ENCODE data around the gene DUSP8.

The DUSP8 gene

DNA sequence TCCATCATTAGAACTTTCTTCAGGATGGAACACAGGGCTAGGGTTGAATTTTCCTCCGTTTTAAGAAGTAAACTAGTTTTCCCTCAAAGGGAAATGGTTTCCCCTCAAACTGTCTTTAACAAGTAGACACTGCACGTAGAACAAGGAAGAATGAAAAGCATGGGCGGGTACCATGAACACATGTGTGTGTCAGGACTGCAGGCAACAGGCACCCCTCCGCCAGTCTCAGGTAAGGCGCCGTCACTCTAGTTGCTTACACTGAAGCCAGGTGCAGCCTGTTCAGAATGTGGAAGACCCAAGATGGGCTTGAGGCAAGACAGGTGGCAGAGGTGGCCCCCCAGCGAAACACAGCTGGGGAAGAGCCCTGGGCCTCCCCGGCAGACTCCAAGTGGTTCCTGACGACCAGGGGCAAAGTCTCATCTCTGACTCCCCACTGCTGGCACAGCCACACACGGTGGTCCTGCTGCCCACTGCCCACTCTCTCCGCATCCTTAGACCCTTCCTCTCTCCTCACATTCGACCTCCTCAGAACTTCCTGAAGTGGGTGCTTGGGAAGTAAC is 60.1 kb downstream of the DUSP8 start:
- TF ChIP-seq GATA3 (IDR thresholded peaks at IDR 0.05; ENCODE audit: low read depth, low read length) (no peak), GATA2 (IDR thresholded peaks at IDR 0.05; ENCODE audit: low read depth, low read length) (no peak)

DNA sequence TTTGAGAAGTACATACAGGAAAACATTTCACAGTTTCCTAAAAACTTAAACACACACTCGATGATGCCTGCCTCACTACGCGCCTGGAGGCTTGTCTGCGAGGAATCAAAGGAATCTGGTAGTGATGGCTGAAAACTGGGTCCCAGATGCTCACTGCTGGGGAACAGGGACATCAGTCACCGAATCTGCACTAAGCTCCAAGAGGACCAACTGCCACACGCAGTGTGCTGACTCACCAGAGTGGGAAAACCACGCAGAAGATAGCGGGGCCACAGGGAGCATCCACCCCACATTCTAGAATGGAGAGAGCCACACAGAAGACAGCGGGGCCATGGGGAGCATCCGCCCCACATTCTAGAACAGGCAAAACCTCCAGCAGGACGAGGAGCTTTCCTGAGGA is 61.1 kb downstream of the DUSP8 start:
- no peak for TF ChIP-seq GATA3 (IDR thresholded peaks at IDR 0.05; ENCODE audit: low read depth, low read length)
- no peak for TF ChIP-seq GATA2 (IDR thresholded peaks at IDR 0.05; ENCODE audit: low read depth, low read length)

DNA sequence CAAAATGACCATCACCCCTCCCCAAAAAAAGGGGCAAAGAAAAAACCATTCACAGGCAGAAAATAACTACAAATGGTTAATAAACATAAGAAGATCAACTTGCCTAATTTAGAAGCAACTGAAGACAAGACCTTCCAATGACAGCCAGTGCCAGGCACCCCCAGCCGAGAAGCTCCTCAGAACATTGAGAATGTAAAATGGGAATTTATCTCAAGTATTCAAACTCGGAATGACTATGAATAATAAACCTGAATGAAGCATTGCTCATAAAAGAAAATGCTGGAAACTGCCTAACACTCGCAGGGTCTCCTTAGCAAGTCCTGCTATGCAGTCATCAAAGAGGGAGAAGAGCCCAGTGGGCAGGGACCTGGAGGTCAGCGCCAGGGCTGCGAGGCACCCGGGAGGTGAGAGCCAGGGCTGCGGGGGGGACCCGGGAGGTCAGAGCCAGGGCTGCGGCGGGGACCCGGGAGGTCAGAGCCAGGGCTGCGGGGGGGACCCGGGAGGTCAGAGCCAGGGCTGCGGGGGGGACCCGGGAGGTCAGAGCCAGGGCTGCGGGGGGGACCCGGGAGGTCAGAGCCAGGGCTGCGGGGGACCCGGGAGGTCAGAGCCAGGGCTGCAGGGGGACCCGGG is 62.3 kb downstream of the DUSP8 start:
- TF ChIP-seq GATA2 (IDR thresholded peaks at IDR 0.05; ENCODE audit: low read depth, low read length), result no peak
- no peak for TF ChIP-seq GATA3 (IDR thresholded peaks at IDR 0.05; ENCODE audit: low read depth, low read length)

DNA sequence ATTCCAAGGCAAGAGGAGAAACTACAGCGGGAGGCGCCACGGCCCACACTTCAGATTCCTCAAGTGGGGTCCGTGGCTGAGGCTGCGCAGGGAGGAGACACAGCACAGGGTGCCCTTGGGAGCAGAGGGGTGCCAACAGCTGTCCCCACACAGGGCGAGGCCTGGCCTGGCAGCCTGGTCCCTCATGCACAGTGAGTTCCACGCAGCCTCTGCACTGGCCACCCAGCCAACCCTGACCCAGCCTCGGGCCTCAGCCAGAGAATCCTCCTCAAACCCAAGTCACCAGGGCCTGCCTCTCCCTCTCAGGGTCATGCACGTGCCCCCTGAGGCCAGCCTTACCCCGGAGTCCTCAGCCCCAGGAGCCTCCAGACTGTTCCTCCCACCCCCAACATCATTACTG is 63.1 kb downstream of the DUSP8 start:
- TF ChIP-seq GATA3 (IDR thresholded peaks at IDR 0.05; ENCODE audit: low read depth, low read length), result no peak
- TF ChIP-seq GATA2 (IDR thresholded peaks at IDR 0.05; ENCODE audit: low read depth, low read length), result no peak

DNA sequence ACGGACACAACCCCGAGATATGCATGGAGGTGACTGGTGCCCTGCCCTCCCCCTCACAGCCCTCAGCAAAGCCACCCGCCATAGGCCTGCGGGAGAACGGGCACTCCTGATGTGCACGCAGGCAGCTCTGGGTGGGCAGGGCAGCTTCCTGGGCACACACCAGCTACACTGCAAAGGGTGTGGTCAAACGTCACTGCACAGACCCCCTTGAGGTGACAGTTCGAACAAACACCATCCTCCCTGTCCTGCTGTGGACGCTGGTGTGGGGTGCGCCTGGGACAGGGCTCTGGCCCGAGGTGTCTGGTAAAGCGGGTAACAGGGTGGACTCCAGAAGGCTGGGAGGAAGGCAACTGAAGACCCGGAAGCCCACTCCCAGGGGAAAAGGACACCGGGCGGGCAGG is 63.6 kb downstream of the DUSP8 start:
- TF ChIP-seq GATA2 (IDR thresholded peaks at IDR 0.05; ENCODE audit: low read depth, low read length) (no peak), GATA3 (IDR thresholded peaks at IDR 0.05; ENCODE audit: low read depth, low read length) (no peak)

DNA sequence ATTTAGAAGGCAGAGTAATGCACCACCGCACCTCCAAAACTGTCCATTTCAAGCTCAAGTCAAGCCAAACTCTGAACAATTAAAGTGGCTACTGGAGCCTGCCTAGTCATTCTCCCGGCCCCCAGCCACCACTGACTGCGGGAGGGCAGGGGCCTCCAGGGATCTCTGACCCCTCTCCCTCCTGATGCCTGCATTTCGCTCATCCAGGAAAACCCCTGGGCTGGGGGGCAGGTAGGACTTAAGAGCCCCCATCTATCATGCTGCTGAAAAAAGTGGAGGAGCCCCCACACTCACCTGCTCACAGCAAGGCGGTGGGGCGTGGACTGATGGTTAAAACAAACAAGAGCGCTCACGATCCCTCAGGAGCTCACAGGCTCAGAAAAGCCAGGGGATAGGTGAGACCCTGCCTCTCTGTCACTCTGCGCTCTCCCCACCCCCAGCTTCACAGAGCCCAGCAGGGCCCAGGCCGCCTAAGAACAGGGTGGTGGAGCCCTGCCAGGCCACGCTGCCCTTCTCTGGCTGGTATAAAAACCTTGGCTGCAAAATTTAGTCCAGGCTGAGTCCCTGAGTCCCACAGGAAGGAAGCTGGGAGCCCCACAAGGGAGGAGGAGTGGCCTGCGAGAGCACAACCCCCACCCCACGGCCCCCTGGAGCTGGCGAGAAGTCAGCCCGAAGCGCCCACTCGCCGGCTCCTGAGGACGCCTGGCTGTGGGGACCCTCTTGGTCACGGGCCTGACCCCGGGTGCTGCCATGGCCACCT is 64.5 kb downstream of the DUSP8 start:
- no peak for TF ChIP-seq GATA3 (IDR thresholded peaks at IDR 0.05; ENCODE audit: low read depth, low read length)
- TF ChIP-seq GATA2 (IDR thresholded peaks at IDR 0.05; ENCODE audit: low read depth, low read length), result no peak

DNA sequence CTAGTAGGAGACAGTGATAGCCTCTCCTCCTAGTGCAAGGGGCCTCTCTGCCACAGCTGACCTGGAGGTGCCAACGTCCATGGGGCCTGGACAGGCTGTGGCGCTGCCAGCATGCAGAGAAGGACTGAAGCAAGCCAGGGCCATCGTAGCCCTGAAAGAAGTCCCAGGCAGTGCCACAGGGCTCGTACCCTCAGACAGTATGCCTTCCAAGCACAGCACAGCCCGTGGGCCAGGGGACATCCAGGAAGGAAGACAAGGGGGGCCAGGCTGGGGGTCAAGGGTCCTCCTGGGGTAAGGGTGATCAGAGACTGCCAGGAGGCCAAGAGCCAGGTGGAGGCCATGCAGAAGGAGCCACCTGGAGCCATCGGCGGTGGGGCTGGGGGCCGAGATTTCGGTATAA is 65.1 kb downstream of the DUSP8 start:
- TF ChIP-seq GATA3 (IDR thresholded peaks at IDR 0.05; ENCODE audit: low read depth, low read length) (no peak), GATA2 (IDR thresholded peaks at IDR 0.05; ENCODE audit: low read depth, low read length) (no peak)

DNA sequence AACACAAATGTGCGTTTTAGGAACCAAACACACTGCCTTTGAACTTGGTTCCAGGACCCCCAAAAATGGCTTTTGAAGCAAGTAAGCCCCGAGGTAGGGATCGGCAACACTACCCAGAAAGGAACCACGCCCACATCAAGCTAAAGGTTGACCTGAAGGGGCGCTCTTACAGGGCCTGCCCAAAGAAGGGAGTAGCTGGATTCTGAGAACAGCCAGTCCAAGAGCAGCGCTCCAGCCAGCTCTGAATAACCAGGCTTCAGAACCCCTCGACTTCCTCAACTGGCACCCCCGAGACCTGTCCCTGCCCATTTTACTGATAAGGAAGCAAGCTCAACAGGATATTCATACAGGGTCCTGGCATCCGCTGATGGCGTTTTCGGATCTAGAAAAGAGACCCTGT is 66.6 kb downstream of the DUSP8 start:
- TF ChIP-seq GATA2 (IDR thresholded peaks at IDR 0.05; ENCODE audit: low read depth, low read length) (no peak), GATA3 (IDR thresholded peaks at IDR 0.05; ENCODE audit: low read depth, low read length) (no peak)

DNA sequence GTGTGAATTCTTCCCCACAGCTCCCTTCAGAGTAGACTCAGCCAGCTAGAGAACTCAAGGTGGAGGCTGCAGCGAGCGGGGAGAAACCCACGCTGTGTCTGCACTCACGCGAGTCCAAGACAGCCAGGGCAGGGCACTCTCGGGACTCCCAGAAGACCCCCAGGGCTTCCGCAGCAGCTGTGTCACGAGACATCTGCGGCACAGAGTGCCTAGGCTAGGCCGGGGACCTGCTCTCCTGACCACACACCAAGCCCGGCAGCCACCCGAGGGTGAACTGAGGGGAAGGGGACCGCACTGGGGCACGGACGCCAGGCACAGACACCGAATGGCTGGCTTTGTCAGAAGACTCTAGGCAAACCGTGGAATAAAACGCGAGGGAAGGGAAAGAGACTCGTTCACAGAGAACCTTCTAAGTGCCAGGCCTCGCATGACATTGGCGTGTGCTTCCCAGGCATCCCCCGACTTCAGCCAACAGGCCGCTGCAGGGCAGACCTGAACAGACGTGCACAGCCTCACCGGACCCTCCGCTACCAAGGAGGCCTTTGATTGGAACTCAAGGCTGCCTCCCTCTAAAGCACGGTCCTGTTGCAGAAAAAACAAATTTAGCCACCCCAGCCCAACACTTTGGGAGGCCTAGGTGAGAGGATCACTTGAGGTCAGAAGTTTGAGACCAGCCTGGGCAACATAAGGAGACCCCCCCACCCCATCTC is 67.3 kb downstream of the DUSP8 start:
- TF ChIP-seq GATA3 (IDR thresholded peaks at IDR 0.05; ENCODE audit: low read depth, low read length) (no peak), GATA2 (IDR thresholded peaks at IDR 0.05; ENCODE audit: low read depth, low read length) (no peak)

DNA sequence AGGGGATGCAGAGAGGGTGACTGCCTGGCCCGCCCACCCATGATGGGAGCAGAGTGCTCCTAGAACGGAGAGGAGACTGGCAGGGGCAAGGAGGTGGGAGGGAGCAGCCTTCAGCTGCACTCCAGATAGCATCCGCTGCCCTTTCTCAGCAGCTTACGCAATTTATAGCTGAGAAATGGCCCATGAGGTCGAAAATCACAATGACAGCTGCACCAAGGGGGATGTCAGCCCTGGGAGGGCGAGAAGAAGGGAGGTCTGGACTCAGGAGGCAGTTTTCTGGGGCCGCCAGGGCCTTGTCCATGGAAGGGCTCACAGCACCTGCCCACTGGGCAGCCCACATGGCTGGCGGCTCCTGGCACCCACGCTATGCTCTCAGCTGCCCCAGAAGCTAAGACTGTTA is 67.9 kb downstream of the DUSP8 start:
- TF ChIP-seq GATA2 (IDR thresholded peaks at IDR 0.05; ENCODE audit: low read depth, low read length) (no peak), GATA3 (IDR thresholded peaks at IDR 0.05; ENCODE audit: low read depth, low read length) (no peak)

Data from SH-SY5Y (cell line).